ENCODE data around the gene MKX. TPM values are rescaled to one million over a fixed set of nuclear protein-coding genes. Genes with fewer than 3 reads are reported as not detected.

Gene MKX
- total RNA-seq, 6 experiments from 2014 or later = 36.6 to 99.7 (median 40.6) TPM

DNA sequence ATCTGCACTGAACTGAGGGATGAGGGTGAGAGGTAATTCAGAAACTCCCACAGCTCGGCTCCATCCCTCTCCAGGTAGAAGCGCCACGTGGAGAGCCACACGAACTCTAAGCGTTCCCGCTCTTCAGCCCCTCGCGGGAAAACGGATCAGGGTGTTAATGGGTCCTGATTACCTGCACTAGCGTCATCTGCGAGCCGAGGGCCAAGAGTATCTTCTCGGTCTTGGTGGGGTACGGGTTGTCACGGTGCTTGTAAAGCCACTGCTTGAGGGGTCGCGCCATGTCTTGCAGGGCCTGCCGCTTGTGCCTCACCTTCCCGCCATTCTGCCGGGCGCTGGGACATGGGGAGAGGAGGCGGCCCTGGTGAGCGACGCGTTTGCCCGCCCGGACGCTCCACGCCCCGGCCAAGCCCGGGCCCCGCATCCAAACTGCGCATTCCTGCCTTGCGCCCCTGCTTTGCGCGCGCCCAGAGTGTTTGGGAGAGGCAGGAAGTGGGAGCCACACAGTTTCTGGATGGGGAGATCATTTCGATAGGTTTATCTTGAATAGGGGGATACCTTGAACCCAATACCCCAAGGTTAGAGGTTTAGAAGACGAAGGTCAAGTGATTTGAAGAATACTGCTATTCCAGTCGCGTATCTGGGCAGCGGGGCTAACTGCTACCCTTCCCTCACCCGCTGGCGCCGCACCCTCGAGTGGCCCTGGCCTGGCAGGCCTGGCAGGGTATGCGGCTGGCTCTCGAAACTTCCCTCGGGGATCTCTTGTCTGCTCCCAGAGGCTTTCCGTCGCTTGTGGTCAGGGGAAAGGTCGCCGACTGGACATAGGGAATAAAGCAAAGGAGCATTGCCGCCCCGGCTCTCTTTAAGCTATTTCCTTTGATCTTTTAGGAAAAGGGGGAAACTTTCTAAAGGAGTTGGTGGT is 4.2 kb downstream of the MKX start:
- peak overlapping the region; percentile 88 for H3K4me3 Mint-ChIP-seq
- H3K36me3 Mint-ChIP-seq (ENCODE audit: low read depth) = peaks cover 35% of the 10 kb centered on the region
- H3K4me1 Mint-ChIP-seq (ENCODE audit: low read depth) = peaks cover 63% of the 10 kb centered on the region
- DNase-seq = no peak
- H3K27me3 Mint-ChIP-seq (ENCODE audit: insufficient read depth) = peaks cover 12% of the 10 kb centered on the region
- H3K27ac Mint-ChIP-seq = peak overlapping the region; percentile 85
- TF ChIP-seq, protein P1, sequence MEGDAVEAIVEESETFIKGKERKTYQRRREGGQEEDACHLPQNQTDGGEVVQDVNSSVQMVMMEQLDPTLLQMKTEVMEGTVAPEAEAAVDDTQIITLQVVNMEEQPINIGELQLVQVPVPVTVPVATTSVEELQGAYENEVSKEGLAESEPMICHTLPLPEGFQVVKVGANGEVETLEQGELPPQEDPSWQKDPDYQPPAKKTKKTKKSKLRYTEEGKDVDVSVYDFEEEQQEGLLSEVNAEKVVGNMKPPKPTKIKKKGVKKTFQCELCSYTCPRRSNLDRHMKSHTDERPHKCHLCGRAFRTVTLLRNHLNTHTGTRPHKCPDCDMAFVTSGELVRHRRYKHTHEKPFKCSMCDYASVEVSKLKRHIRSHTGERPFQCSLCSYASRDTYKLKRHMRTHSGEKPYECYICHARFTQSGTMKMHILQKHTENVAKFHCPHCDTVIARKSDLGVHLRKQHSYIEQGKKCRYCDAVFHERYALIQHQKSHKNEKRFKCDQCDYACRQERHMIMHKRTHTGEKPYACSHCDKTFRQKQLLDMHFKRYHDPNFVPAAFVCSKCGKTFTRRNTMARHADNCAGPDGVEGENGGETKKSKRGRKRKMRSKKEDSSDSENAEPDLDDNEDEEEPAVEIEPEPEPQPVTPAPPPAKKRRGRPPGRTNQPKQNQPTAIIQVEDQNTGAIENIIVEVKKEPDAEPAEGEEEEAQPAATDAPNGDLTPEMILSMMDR (IDR thresholded peaks at IDR 0.05) = no peak
- no peaks in the 10 kb centered on the region; the same call in 1 of the 2 replicates for H3K9me3 Mint-ChIP-seq

DNA sequence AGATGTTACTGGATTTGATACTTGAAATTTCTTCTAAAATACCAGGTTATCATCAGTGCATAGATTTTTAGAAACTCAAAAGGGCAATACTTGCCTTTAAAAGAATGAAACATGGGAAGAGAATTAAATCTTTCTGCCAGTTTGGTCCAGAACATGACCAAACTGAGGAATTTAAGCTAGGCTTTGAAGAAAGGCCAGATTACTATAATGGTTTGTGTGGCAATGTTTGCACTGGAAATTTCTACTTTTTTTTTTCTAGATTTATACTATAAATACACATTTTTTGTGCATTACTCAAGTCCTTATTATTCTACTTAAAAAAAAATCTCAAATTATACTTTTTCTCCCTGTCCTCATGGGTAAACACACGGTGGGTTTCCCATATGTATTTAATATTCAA is 9.2 kb downstream of the MKX start:
- DNase-seq = no peak
- TF ChIP-seq, protein P1 (IDR thresholded peaks at IDR 0.05) = no peak
- H3K9me3 Mint-ChIP-seq = no peaks in the 10 kb centered on the region
- H3K27me3 Mint-ChIP-seq (ENCODE audit: insufficient read depth) = no peaks in the 10 kb centered on the region
- peaks cover 76% of the 10 kb centered on the region for H3K4me1 Mint-ChIP-seq (ENCODE audit: low read depth)
- H3K27ac Mint-ChIP-seq = 0 out of 2 replicates have a peak overlapping the region, but pooled peaks have one; percentile 29
- H3K4me3 Mint-ChIP-seq = no peak overlapping the region
- H3K36me3 Mint-ChIP-seq (ENCODE audit: low read depth) = peaks cover 46% of the 10 kb centered on the region

DNA sequence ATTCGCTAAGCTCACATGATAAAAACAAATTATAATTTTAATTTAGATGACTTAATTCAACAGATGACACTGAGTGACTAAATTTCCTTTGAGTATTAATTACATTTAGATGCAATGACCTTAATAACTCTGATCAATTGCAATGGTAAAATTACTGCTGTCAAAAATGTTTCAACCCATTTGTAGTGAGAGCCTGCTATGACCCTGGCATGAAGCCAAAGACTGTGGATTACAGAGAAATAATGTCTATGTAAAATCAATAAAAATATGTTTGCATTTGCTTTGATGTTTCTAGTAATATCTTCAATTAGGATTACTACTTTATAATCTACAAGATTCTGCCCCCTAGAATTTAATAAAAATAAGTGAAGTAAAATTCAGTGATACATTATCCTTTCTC is 15.6 kb downstream of the MKX start:
- no peak overlapping the region for H3K27ac Mint-ChIP-seq
- peaks cover 76% of the 10 kb centered on the region for H3K4me1 Mint-ChIP-seq (ENCODE audit: low read depth)
- no peaks in the 10 kb centered on the region for H3K9me3 Mint-ChIP-seq
- no peak overlapping the region for H3K4me3 Mint-ChIP-seq
- peaks cover 9% of the 10 kb centered on the region for H3K27me3 Mint-ChIP-seq (ENCODE audit: insufficient read depth)
- DNase-seq = no peak
- H3K36me3 Mint-ChIP-seq (ENCODE audit: low read depth) = peaks cover 51% of the 10 kb centered on the region
- TF ChIP-seq, protein P1 (IDR thresholded peaks at IDR 0.05) = no peak

DNA sequence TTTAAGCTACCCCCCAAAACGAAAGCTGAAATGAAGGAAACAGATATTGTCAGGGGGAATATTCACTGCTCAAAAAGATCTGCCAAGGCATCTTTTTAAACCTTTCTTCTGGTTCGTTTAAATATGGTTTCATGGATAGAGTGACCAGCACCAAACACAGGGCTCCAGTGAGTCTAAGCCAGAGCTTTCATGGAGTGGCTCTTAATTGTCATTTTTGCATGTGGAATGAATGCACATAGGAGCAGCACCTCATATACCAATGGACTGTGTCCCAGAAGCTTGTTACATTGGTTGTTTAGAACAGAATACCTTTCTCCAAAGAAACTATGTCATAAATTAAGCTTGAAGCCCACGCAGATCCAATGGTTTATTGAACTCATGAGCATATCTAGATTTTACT is 17.3 kb downstream of the MKX start:
- no peak for DNase-seq
- Mint-ChIP-seq H3K4me1 (ENCODE audit: low read depth) (peaks cover 88% of the 10 kb centered on the region), H3K27ac (peak overlapping the region; percentile 53; the same call in 1 of the 2 replicates), H3K27me3 (ENCODE audit: insufficient read depth) (peaks cover 9% of the 10 kb centered on the region), H3K4me3 (no peak overlapping the region), H3K9me3 (no peaks in the 10 kb centered on the region), H3K36me3 (ENCODE audit: low read depth) (peaks cover 48% of the 10 kb centered on the region)
- TF ChIP-seq, protein P1 (IDR thresholded peaks at IDR 0.05) = no peak

DNA sequence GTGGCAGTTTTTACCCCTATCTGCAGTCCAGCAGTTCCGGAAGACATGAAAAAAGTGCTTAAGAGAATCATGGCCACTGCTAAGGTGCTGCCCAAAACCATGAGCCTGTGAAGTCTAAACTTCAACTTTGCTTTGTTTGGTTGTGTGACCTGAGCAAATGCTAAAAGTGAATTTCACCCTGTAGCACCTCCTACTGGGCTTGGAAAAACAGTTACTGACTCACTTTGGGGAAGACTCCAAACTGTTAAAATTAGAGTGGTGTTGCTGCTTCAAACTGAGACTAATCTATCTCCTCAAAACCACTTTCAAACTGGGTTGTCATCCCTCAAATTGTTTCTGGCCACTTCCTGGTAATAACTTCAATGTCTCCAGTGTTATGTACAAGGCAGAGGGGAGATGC is 21.3 kb downstream of the MKX start:
- peak; percentile 60 for DNase-seq
- peaks cover 100% of the 10 kb centered on the region for H3K4me1 Mint-ChIP-seq (ENCODE audit: low read depth)
- H3K4me3 Mint-ChIP-seq = peak overlapping the region; percentile 17

More for the DNA sequence above, 21.3 kb downstream of the MKX start:
- H3K36me3 Mint-ChIP-seq (ENCODE audit: low read depth) = peaks cover 59% of the 10 kb centered on the region
- H3K27ac Mint-ChIP-seq = peak overlapping the region; percentile 68
- TF ChIP-seq, protein P1 (IDR thresholded peaks at IDR 0.05) = peak; percentile 73
- peaks cover 13% of the 10 kb centered on the region for H3K9me3 Mint-ChIP-seq
- peaks cover 9% of the 10 kb centered on the region for H3K27me3 Mint-ChIP-seq (ENCODE audit: insufficient read depth)
